Endodermal cell (in vitro differentiated cells): Measurements from ENCODE around the gene HAUS1. TPM values are rescaled to one million over a fixed set of nuclear protein-coding genes. Genes with fewer than 3 reads are reported as not detected.

Experiments used
- DNase-seq: peaks from one replicate; pipeline ENCODE4 v3.0.0-alpha.2; 2017
- H3K27ac ChIP-seq: 2 replicates; pipeline ENCODE4 v1.5.1; 2013; ENCODE audit warnings: mild to moderate bottlenecking, low read depth, low read length, moderate library complexity
- H3K27me3 ChIP-seq: 2 replicates; pipeline ENCODE4 v1.6.1; 2013; ENCODE audit warnings: mild to moderate bottlenecking, low read length, moderate library complexity; ENCODE audit not compliant: insufficient read depth, control insufficient read depth, poor library complexity, severe bottlenecking
- H3K36me3 ChIP-seq: 2 replicates; pipeline ENCODE4 v1.7.0; 2013; ENCODE audit warnings: mild to moderate bottlenecking, low read length, moderate library complexity; ENCODE audit not compliant: control insufficient read depth, insufficient read depth
- H3K4me1 ChIP-seq: one replicate; pipeline ENCODE4 v1.7.0; 2013; ENCODE audit warnings: low read length; ENCODE audit not compliant: control insufficient read depth, insufficient read depth
- H3K4me3 ChIP-seq: 2 replicates; pipeline ENCODE4 v1.5.1; 2013; ENCODE audit warnings: mild to moderate bottlenecking, low read length, moderate library complexity
- H3K9ac ChIP-seq: 2 replicates; pipeline ENCODE4 v1.6.1; 2013; ENCODE audit warnings: mild to moderate bottlenecking, low read length, moderate library complexity; ENCODE audit not compliant: poor library complexity, severe bottlenecking; ENCODE audit errors: extremely low read depth
- H3K9me3 ChIP-seq: 2 replicates; pipeline ENCODE4 v1.6.1; 2013; ENCODE audit warnings: mild to moderate bottlenecking, low read length, moderate library complexity; ENCODE audit not compliant: control insufficient read depth
- H3K27ac Mint-ChIP-seq: 2 replicates; pipeline ENCODE4 v1.8.0; 2020; ENCODE audit warnings: mixed read lengths
- H3K27me3 Mint-ChIP-seq: 2 replicates; pipeline ENCODE4 v1.8.0; 2021; ENCODE audit warnings: mild to moderate bottlenecking, mixed read lengths; ENCODE audit not compliant: insufficient read depth
- H3K36me3 Mint-ChIP-seq: 2 replicates; pipeline ENCODE4 v1.8.0; 2020; ENCODE audit warnings: low read depth, mixed read lengths
- H3K4me1 Mint-ChIP-seq: 2 replicates; pipeline ENCODE4 v1.8.0; 2020; ENCODE audit warnings: mixed read lengths
- H3K4me3 Mint-ChIP-seq: 2 replicates; pipeline ENCODE4 v1.8.0; 2020; ENCODE audit warnings: mild to moderate bottlenecking, moderate library complexity, mixed read lengths
- H3K9me3 Mint-ChIP-seq: 2 replicates; pipeline ENCODE4 v1.8.0; 2020; ENCODE audit warnings: mild to moderate bottlenecking, mixed read lengths
- CTCF ChIP-seq: fragments of 200-600 bp; sonication (generic); conservative IDR thresholded peaks from 2 replicates; pipeline ENCODE4 v1.5.0; 2021; ENCODE audit warnings: antibody characterized with exemption, mild to moderate bottlenecking
- whole genome bisulfite sequencing, 2 experiments: methylation state at CpG; one replicate each; pipeline versions ENCODE4 v1.1.5 to v1.1.7; 2013; ENCODE audit warnings: missing lambda C conversion rate in 2 of 2, mixed read lengths in 1 of 2; ENCODE audit not compliant: insufficient coverage in 1 of 2, insufficient read length in 1 of 2; 5-methylcytosine and 5-hydroxymethylcytosine counted together
- total RNA-seq, 2 donors: library from RNA; stranded (reverse); fragmentation: NEBNext Ultra II Directional in 1 of 2; extraction: Animal tissue kit (Norgen Biotek cat#: 25700) in 1 of 2; gene quantifications; 2 replicates in 1 of 2; 3 replicates in 1 of 2; pipeline ENCODE4 v1.2.1, GENCODE V29; 2021

Gene HAUS1
- total RNA-seq, 2 donors from 2014 or later: 80.1 to 130 TPM

- Histone ChIP-seq H3K4me3 (no peak overlapping the region), H3K27ac (no peak overlapping the region), H3K27me3 (no peaks in the 10 kb centered on the region), H3K9ac (no peak overlapping the region), H3K9me3 (no peaks in the 10 kb centered on the region), H3K4me1 (no peaks in the 10 kb centered on the region), H3K36me3 (no peaks in the 10 kb centered on the region)
- H3K36me3 Mint-ChIP-seq: peaks cover 3% of the 10 kb centered on the region
- no peaks in the 10 kb centered on the region for H3K4me1 Mint-ChIP-seq
- no peaks in the 10 kb centered on the region for H3K9me3 Mint-ChIP-seq
- WGBS, 2 experiments: 100% methylated on average over 1 of the region's 1 CpG; no CpG with 5 or more reads in 1 of the 2 experiments
- no peak overlapping the region for H3K27ac Mint-ChIP-seq
- TF ChIP-seq CTCF: no peak
- no peaks in the 10 kb centered on the region for H3K27me3 Mint-ChIP-seq
- H3K4me3 Mint-ChIP-seq: no peak overlapping the region
- DNase-seq: no peak
Measured at GRCh38 chr18:46061796-46062195, 42.4 kb upstream of the HAUS1 start.

- no peaks in the 10 kb centered on the region for H3K27me3 Mint-ChIP-seq
- WGBS, 2 experiments: 93 to 95% methylated on average over 4 to 5 of the region's 5 CpGs
- H3K9me3 Mint-ChIP-seq: no peaks in the 10 kb centered on the region
- Histone ChIP-seq H3K4me3 (no peak overlapping the region), H3K36me3 (no peaks in the 10 kb centered on the region), H3K27ac (no peak overlapping the region), H3K9me3 (no peaks in the 10 kb centered on the region), H3K27me3 (no peaks in the 10 kb centered on the region), H3K9ac (no peak overlapping the region), H3K4me1 (no peaks in the 10 kb centered on the region)
- TF ChIP-seq CTCF: no peak
- no peak for DNase-seq
- no peak overlapping the region for H3K27ac Mint-ChIP-seq
- no peaks in the 10 kb centered on the region for H3K4me1 Mint-ChIP-seq
- H3K36me3 Mint-ChIP-seq: peaks cover 5% of the 10 kb centered on the region
- H3K4me3 Mint-ChIP-seq: no peak overlapping the region
Measured at GRCh38 chr18:46062781-46063180, 41.4 kb upstream of the HAUS1 start.

- Histone ChIP-seq H3K27me3 (peaks cover 10% of the 10 kb centered on the region), H3K9me3 (no peaks in the 10 kb centered on the region), H3K4me1 (peaks cover under 1% of the 10 kb centered on the region), H3K9ac (no peak overlapping the region), H3K27ac (no peak overlapping the region), H3K36me3 (no peaks in the 10 kb centered on the region), H3K4me3 (no peak overlapping the region)
- TF ChIP-seq CTCF: no peak
- Mint-ChIP-seq H3K27ac (no peak overlapping the region), H3K4me3 (no peak overlapping the region), H3K4me1 (peaks cover 2% of the 10 kb centered on the region), H3K9me3 (no peaks in the 10 kb centered on the region), H3K27me3 (peaks cover 23% of the 10 kb centered on the region), H3K36me3 (peaks cover 5% of the 10 kb centered on the region)
- WGBS, 2 experiments: 83 to 98% methylated on average over 1 to 5 of the region's 5 CpGs
- DNase-seq: no peak
Measured at GRCh38 chr18:46067438-46068007, 36.7 kb upstream of the HAUS1 start.
